ENCODE measurements around the gene BLOC1S4. TPM values are rescaled to one million over a fixed set of nuclear protein-coding genes. Genes with fewer than 3 reads are reported as not detected.
A peak's percentile ranks its signal among the peaks of the same experiment; 100 is the strongest.

The BLOC1S4 gene
- total RNA-seq, 1 experiment from 2014 or later: 14.9 TPM

DNA sequence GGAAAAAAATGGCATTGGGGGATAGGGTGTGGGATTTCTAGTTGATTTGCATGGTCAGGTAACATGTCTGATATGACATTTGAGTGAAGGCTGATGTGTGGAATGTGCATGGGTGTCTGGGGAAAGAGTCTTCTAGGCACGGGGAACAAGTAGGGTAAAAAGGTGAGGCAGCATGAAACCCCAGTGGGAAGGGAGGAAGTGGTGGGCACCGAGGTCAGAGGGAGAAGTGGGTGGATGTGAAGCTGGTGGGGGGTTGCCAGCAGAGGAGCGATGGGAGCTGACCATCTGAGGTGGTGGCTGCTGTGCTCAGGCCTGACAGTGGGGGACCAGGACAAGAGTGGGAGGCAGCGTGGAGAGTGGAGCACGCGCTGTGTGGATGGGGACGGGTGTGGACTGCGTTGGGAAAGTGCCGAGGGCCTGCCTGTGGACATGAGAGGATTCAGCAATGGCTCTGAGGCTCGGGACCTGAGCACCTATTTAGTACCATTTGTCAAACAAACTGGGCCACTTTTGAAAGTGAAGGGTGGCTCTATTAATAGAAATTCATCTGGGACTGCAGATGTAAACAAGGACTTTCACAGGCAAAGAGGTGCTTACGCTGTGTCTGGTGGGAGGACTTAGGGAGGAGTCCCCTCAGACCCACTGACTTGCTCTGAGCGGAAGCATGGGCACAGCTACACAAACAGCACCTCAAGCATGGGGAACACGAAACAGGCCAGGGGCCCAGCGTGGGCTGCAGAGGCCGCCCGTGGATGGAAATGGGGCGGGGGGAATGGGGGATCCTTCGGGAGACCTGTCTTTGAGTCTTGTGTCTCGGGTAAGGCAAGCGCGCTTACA, 39.0 kb upstream of the BLOC1S4 start:
- TF ChIP-seq, protein P1, sequence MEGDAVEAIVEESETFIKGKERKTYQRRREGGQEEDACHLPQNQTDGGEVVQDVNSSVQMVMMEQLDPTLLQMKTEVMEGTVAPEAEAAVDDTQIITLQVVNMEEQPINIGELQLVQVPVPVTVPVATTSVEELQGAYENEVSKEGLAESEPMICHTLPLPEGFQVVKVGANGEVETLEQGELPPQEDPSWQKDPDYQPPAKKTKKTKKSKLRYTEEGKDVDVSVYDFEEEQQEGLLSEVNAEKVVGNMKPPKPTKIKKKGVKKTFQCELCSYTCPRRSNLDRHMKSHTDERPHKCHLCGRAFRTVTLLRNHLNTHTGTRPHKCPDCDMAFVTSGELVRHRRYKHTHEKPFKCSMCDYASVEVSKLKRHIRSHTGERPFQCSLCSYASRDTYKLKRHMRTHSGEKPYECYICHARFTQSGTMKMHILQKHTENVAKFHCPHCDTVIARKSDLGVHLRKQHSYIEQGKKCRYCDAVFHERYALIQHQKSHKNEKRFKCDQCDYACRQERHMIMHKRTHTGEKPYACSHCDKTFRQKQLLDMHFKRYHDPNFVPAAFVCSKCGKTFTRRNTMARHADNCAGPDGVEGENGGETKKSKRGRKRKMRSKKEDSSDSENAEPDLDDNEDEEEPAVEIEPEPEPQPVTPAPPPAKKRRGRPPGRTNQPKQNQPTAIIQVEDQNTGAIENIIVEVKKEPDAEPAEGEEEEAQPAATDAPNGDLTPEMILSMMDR (conservative IDR thresholded peaks at IDR 0.05): no peak
- Histone ChIP-seq H2AK5ac (ENCODE audit: insufficient read length, low read length) (no peak overlapping the region), H3K14ac (ENCODE audit: insufficient read depth, low read length) (no peak overlapping the region), H3K79me1 (ENCODE audit: insufficient read depth, low read depth, low read length, poor library complexity, severe bottlenecking) (peaks cover 6% of the 10 kb centered on the region), H3T11ph (ENCODE audit: low read length) (no peak overlapping the region), H2BK12ac (ENCODE audit: insufficient read length, low read depth, low read length) (no peak overlapping the region), H2BK20ac (ENCODE audit: low read depth, low read length, poor library complexity, severe bottlenecking) (no peak overlapping the region), H3K23ac (ENCODE audit: insufficient read length, low read depth, low read length) (no peak overlapping the region), H2BK5ac (ENCODE audit: insufficient read length, low read length) (no peak overlapping the region), H3K4me2 (ENCODE audit: insufficient read depth, insufficient read length, low read length) (no peak overlapping the region), H4K20me1 (ENCODE audit: control insufficient read depth, insufficient read depth, insufficient read length) (no peaks in the 10 kb centered on the region), H3K23me2 (ENCODE audit: insufficient read length, low read depth, low read length, poor library complexity, severe bottlenecking) (peaks cover 5% of the 10 kb centered on the region), H2AFZ (ENCODE audit: low read length) (no peak overlapping the region), H3K79me2 (ENCODE audit: insufficient read depth, low read length) (peaks cover 12% of the 10 kb centered on the region; the same call in 1 of the 2 replicates), H3K56ac (ENCODE audit: insufficient read length, low read depth, low read length) (no peak overlapping the region), H3K4me1 (ENCODE audit: insufficient read depth, low read length) (peaks cover 5% of the 10 kb centered on the region), H4K5ac (ENCODE audit: insufficient read length, low read depth, low read length) (no peak overlapping the region), H3K27ac (ENCODE audit: insufficient read length, low read depth, low read length) (no peak overlapping the region), H3K27me3 (ENCODE audit: insufficient read depth, low read length) (no peaks in the 10 kb centered on the region; the same call in 1 of the 2 replicates), H3K18ac (ENCODE audit: insufficient read length, low read depth, low read length) (no peak overlapping the region), H3K4ac (ENCODE audit: low read depth, low read length) (no peak overlapping the region), H2BK15ac (ENCODE audit: low read depth, low read length) (no peak overlapping the region), H3K9ac (ENCODE audit: extremely low read depth, insufficient read length, low read length) (no peak overlapping the region), H3K9me3 (ENCODE audit: control insufficient read depth, low read depth, low read length) (no peaks in the 10 kb centered on the region), H2BK120ac (ENCODE audit: low read depth, low read length, poor library complexity, severe bottlenecking) (no peak overlapping the region), H4K91ac (ENCODE audit: insufficient read length, low read depth, low read length) (no peak overlapping the region), H4K8ac (replicated peaks; ENCODE audit: insufficient read length, low read depth, low read length) (no peak overlapping the region)
- WGBS (ENCODE audit: extremely low coverage, insufficient read length, low lambda C conversion rate): no CpG with 5 or more reads among the region's 21 CpGs
- peaks cover 6% of the 10 kb centered on the region in 2 experiments; a peak in 3 of 5 replicates for H3K9me3 Mint-ChIP-seq
- H3K4me3 Mint-ChIP-seq: peak overlapping the region; percentile 90 to 94
- peaks cover 15% of the 10 kb centered on the region for H3K27me3 Mint-ChIP-seq (ENCODE audit: low read depth)
- H3K36me3 Mint-ChIP-seq (ENCODE audit: insufficient read depth in 1 of 3, low read depth in 3 of 3): peaks cover 31 to 36% (median 32%) of the 10 kb centered on the region in 3 experiments
- no peak for DNase-seq
- H3K27ac Mint-ChIP-seq: no peak overlapping the region; a peak in 1 of 7 replicates
- peaks cover 29 to 33% of the 10 kb centered on the region in 2 experiments for H3K4me1 Mint-ChIP-seq
